ENCODE results near the gene PHACTR1.

- TF ChIP-seq POLR2AphosphoS5 (IDR thresholded peaks at IDR 0.05) (no peak), POLR2A (IDR thresholded peaks at IDR 0.05) (no peak), EP300 (IDR thresholded peaks at IDR 0.05) (no peak), CTCF (IDR thresholded peaks at IDR 0.05) (no peak)
Measured at GRCh38 chr6:13101409-13101808, 384.8 kb downstream of the PHACTR1 start.
